GM20000 (cell line): ENCODE data around the gene ZYX.

Experiments used
- DNase-seq: peaks from one replicate; pipeline ENCODE4 v3.0.0; 2012; ENCODE audit warnings: low spot score
- TF ChIP-seq, protein P1 (sequence below): IDR thresholded peaks from 2 replicates; pipeline ENCODE4 v1.5.1; 2012; ENCODE audit warnings: mild to moderate bottlenecking, control low read depth; ENCODE audit errors: extremely low read depth, missing control alignments

ZYX gene

DNA sequence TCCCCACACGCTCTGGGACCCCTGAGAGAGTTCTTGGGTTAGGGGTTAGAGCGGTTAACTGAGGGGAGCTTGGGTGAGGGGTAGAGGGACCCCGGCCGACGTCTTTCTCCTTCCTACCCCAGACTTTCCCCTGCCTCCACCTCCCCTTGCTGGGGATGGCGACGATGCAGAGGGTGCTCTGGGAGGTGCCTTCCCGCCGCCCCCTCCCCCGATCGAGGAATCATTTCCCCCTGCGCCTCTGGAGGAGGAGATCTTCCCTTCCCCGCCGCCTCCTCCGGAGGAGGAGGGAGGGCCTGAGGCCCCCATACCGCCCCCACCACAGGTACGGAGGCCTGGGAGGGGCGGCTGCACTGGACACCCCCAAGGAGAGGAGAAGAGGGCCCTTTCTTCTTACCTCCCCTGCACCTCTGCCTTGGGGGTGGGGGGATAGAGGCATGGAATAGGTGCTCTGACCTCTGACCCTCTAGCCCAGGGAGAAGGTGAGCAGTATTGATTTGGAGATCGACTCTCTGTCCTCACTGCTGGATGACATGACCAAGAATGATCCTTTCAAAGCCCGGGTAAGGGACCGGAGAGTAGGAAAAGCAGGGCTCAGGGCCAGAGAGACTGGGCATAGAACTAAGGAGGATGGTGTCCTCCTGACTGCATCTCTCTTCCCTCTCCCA is 1.1 kb downstream of the ZYX start:
- TF ChIP-seq, protein P1, sequence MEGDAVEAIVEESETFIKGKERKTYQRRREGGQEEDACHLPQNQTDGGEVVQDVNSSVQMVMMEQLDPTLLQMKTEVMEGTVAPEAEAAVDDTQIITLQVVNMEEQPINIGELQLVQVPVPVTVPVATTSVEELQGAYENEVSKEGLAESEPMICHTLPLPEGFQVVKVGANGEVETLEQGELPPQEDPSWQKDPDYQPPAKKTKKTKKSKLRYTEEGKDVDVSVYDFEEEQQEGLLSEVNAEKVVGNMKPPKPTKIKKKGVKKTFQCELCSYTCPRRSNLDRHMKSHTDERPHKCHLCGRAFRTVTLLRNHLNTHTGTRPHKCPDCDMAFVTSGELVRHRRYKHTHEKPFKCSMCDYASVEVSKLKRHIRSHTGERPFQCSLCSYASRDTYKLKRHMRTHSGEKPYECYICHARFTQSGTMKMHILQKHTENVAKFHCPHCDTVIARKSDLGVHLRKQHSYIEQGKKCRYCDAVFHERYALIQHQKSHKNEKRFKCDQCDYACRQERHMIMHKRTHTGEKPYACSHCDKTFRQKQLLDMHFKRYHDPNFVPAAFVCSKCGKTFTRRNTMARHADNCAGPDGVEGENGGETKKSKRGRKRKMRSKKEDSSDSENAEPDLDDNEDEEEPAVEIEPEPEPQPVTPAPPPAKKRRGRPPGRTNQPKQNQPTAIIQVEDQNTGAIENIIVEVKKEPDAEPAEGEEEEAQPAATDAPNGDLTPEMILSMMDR = no peak
- no peak for DNase-seq

DNA sequence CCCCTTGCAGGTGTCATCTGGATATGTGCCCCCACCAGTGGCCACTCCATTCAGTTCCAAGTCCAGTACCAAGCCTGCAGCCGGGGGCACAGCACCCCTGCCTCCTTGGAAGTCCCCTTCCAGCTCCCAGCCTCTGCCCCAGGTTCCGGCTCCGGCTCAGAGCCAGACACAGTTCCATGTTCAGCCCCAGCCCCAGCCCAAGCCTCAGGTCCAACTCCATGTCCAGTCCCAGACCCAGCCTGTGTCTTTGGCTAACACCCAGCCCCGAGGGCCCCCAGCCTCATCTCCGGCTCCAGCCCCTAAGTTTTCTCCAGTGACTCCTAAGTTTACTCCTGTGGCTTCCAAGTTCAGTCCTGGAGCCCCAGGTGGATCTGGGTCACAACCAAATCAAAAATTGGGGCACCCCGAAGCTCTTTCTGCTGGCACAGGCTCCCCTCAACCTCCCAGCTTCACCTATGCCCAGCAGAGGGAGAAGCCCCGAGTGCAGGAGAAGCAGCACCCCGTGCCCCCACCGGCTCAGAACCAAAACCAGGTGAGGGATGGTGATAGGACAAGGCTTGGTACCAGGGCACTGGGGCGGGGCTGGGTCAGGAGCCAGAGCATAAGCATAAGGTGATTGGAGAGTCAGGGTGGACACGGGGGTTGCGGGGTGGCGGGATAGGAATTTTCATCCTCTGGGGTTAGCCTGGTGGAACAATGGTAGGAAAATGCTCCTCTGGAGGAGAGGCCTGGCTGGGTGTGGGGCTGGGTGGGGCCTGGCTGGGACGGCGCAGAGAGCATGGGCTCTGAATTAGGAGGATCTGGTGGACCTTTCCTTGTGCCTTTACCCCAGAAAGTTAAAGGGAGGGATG is 1.9 kb downstream of the ZYX start:
- TF ChIP-seq, protein P1 = no peak
- DNase-seq = no peak

DNA sequence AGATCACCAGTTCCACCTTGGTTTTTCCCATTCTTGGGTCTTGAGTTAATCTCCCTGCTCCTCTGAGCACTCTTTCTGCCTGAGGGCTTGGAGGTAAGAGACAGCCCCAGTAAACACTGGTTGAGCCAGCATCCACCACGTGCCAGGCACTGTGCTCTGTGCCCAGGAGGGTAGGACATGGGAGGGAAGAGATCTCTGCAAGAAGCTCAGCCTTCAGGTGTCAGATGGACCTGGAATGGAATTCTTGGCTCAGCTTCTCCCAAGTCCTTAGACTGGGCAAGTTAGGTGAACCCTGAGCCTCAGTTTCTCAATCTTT is 2.5 kb downstream of the ZYX start:
- TF ChIP-seq, protein P1 = no peak
- no peak for DNase-seq

DNA sequence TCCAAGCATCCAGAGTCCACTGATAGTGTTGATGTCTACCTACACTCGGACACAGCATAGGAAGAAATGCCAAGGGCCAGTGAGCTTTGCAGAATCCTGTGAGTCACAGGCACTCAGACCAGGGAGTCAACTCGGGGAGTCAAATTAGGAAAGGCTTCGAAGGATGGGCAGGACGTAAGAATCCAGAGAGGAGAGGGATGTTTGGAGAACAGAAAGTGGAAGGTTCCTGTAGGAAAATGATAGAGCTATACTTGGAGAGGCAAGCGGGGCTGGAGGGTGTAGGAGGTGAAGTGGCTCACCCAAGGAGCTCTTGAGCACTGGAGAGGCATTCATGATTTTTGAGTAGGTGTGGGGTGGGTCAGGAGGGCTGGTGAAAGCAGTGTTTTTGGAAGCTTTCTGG is 3.0 kb downstream of the ZYX start:
- no peak for DNase-seq
- TF ChIP-seq, protein P1 = no peak

DNA sequence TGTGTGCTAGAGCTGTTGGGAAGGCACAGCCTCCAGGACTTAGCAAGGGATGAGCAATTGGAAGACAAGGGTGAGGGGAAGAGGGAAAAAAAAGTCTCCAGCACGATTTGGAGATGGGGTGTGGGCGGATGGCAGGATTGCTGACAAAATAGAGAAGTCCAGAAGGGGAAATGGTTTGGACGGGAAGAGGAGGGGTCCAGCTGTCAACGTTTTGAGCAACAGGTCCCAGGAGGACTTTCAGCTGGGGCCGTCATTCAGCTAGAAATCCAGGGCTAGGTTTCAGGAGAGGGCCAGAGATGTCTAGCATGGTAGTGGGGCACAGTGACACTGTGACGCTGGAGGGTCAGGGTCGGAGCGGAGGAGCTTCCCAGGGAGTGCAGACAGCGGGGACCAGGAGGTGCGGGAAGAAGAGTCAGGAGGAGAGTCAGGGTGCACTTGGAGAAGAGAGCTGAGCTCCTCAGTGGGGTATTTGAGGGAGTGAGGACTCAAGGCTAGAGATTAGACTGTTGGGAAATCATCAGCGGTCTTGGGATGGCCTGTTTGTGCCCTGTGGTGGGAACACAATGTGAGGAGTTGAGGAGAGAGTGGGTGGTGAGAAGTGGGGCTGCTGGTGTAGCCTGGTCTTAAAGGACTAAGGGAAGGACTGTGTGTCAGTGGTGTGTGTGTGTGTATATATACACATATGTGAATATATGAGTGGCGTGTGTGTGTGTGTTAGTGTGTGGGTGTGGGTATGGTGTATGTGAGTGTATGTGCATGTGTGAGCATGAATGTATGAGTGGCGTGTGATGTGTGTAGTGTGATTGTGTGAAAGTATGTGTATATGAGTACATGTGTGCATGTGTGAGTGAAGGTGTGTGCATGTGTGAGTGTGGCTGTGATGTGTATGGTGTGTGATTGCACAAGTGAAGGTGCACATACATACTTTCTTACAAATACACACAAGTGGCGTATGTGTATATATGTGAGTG is 3.8 kb downstream of the ZYX start:
- TF ChIP-seq, protein P1 = no peak
- DNase-seq = no peak

DNA sequence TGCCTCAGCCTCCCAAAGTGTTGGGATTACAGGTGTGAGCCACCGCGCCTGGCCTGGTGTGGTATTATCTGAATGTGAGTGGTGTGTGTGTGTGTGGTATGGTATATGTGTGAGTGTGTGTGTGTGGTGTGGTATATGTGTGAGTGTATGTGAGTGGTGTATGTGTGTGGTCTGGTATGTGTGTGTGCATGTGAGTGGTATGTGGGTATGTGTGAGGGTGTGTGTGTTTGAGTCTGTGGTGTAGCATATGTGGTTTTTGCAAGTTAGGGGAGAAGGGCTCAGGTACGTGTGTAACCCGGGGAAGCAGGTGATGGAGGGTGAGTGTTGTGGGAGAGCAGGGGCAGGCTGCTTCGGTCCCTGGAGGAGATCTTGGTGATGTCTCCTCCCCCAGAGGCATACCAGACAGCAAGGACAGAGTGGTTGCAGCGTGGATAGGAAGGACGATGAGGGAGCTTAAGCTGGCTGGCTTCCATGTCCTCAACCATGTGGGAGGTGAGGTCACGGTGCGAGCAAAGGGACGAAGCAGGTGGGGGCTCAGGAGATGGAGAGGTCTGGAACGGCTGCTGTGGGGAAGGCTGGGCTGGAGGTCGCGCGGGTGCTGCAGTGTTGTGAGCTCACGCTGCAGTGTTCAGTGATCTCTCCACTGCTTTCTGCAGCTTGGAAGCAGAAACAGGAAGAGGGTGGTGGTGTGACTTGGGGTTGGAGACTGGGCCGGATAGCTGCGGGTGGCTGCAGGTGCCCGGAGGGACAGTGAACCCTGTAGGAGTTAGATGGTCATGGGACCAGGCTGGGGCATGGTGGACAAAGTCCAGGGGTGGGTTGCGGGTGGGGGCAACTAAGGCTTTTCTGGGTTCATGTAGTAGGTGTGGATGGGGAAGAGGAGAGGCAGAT is 5.0 kb downstream of the ZYX start:
- TF ChIP-seq, protein P1 = no peak
- no peak for DNase-seq
